HL-60 (cell line): ENCODE measurements around the gene ERAP2.

Source experiments
- DNase-seq, 2 experiments: peaks; one replicate each; pipeline ENCODE4 v3.0.0-alpha.2; 2010 to 2020; ENCODE audit warnings: low read depth in 1 of 2, low spot score in 1 of 2
- H3K27ac ChIP-seq: fragments of 250-450 bp; sonication (Bioruptor Pico); replicated peaks from 2 replicates; pipeline ENCODE4 v1.5.1; 2020; ENCODE audit warnings: mild to moderate bottlenecking, moderate library complexity
- H3K27me3 ChIP-seq: fragments of 250-450 bp; sonication (Bioruptor Pico); 2 replicates; pipeline ENCODE4 v1.5.1; 2021; ENCODE audit warnings: mild to moderate bottlenecking, moderate library complexity; ENCODE audit not compliant: insufficient read depth, poor library complexity, severe bottlenecking
- H3K4me3 ChIP-seq: replicated peaks from 2 replicates; pipeline ENCODE4 v1.5.1; 2011; ENCODE audit warnings: mild to moderate bottlenecking, control low read depth, low read length; ENCODE audit not compliant: insufficient read depth
- CTCF ChIP-seq: IDR thresholded peaks from one replicate; pipeline ENCODE4 v1.5.1; 2011; ENCODE audit warnings: low read length, control low read depth, inconsistent platforms; ENCODE audit not compliant: insufficient read depth
- GABPA ChIP-seq: IDR thresholded peaks from 2 replicates; pipeline ENCODE4 v1.6.1; 2012; ENCODE audit warnings: low read depth
- POLR2AphosphoS5 ChIP-seq: IDR thresholded peaks from 2 replicates; pipeline ENCODE4 v1.6.1; 2012; ENCODE audit warnings: low read depth
- SPI1 ChIP-seq: IDR thresholded peaks from 2 replicates; pipeline ENCODE4 v1.6.1; 2012; ENCODE audit warnings: low read depth, mild to moderate bottlenecking, borderline replicate concordance
- TF ChIP-seq, protein P1 (sequence below): IDR thresholded peaks from 2 replicates; pipeline ENCODE4 v1.6.1; 2012; ENCODE audit warnings: low read depth; ENCODE audit not compliant: insufficient replicate concordance

ERAP2 gene

GRCh38 chr5:96957254-96958049, 81.2 kb downstream of the ERAP2 start:
- DNase-seq: peak in 1 of 2 experiments; percentile 13
- TF ChIP-seq GABPA: no peak
- no peak for TF ChIP-seq SPI1
- TF ChIP-seq POLR2AphosphoS5: no peak
- TF ChIP-seq, protein P1, sequence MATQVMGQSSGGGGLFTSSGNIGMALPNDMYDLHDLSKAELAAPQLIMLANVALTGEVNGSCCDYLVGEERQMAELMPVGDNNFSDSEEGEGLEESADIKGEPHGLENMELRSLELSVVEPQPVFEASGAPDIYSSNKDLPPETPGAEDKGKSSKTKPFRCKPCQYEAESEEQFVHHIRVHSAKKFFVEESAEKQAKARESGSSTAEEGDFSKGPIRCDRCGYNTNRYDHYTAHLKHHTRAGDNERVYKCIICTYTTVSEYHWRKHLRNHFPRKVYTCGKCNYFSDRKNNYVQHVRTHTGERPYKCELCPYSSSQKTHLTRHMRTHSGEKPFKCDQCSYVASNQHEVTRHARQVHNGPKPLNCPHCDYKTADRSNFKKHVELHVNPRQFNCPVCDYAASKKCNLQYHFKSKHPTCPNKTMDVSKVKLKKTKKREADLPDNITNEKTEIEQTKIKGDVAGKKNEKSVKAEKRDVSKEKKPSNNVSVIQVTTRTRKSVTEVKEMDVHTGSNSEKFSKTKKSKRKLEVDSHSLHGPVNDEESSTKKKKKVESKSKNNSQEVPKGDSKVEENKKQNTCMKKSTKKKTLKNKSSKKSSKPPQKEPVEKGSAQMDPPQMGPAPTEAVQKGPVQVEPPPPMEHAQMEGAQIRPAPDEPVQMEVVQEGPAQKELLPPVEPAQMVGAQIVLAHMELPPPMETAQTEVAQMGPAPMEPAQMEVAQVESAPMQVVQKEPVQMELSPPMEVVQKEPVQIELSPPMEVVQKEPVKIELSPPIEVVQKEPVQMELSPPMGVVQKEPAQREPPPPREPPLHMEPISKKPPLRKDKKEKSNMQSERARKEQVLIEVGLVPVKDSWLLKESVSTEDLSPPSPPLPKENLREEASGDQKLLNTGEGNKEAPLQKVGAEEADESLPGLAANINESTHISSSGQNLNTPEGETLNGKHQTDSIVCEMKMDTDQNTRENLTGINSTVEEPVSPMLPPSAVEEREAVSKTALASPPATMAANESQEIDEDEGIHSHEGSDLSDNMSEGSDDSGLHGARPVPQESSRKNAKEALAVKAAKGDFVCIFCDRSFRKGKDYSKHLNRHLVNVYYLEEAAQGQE: no peak
- no peak for TF ChIP-seq CTCF
- Histone ChIP-seq H3K27me3 (no peaks in the 10 kb centered on the region), H3K4me3 (no peak overlapping the region), H3K27ac (0 out of 2 replicates have a peak overlapping the region, but pooled peaks have one; percentile 20)

DNA sequence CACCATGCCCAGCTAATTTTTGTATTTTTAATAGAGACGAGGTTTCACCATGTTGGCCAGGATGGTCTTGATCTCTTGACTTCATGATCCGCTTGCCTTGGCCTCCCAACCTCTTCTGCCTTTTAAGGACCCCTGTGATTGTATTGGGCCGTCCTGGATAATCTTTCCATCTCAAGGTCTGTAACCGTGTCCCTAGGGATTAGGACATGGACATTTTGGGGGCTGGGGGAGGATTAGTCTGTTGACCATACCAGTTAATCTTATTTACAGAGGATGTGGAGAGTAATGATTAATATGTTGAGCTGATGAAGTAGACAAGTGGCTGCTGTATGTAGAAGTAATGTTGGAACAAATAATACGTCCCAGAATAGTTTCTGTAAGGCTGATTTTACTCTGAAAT, 82.7 kb downstream of the ERAP2 start:
- no peak for TF ChIP-seq GABPA
- no peak for TF ChIP-seq CTCF
- no peak for TF ChIP-seq POLR2AphosphoS5
- TF ChIP-seq, protein P1: no peak
- TF ChIP-seq SPI1: no peak
- DNase-seq: no peak
- H3K27me3 ChIP-seq: no peaks in the 10 kb centered on the region
- H3K27ac ChIP-seq: peak overlapping the region; percentile 52
- H3K4me3 ChIP-seq: no peak overlapping the region; the same call in 1 of the 2 replicates

DNA sequence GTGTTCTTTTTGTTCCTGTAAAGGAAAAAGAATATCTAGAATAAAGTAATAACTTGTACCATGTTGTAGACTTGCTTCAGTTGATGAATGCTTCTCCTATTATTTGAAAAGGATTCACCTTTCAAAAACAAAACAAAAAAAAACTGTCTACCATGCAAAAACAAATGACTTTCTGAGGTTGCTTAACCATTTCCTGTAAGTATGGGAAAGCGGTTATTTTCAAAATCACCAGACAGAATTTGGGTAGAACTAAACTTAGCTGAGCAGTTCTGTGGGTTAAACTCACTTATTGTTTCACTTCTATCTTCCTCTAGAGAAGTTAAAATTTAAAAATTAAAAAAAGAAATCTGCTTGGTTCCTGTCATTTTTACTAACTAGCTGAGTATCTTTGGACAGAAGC, 84.8 kb downstream of the ERAP2 start:
- no peak for DNase-seq
- Histone ChIP-seq H3K27me3 (no peaks in the 10 kb centered on the region), H3K27ac (peak overlapping the region; percentile 65), H3K4me3 (no peak overlapping the region)
- TF ChIP-seq, protein P1: no peak
- TF ChIP-seq SPI1 (no peak), CTCF (no peak), GABPA (no peak), POLR2AphosphoS5 (no peak)
